Fibroblast of peridontal ligament (primary cell): ENCODE results near the gene MON1A.
A peak's percentile ranks its signal among the peaks of the same experiment; 100 is the strongest.
"Not testable (repeated sequence)": the region's sequence is repeated elsewhere in the genome, so short reads cannot be mapped to it uniquely, and the experiment has no call there.

Experiments
- DNase-seq: peaks from one replicate; pipeline ENCODE4 v3.0.0-alpha.2; 2010; ENCODE audit errors: extremely low read depth

The MON1A gene

DNA sequence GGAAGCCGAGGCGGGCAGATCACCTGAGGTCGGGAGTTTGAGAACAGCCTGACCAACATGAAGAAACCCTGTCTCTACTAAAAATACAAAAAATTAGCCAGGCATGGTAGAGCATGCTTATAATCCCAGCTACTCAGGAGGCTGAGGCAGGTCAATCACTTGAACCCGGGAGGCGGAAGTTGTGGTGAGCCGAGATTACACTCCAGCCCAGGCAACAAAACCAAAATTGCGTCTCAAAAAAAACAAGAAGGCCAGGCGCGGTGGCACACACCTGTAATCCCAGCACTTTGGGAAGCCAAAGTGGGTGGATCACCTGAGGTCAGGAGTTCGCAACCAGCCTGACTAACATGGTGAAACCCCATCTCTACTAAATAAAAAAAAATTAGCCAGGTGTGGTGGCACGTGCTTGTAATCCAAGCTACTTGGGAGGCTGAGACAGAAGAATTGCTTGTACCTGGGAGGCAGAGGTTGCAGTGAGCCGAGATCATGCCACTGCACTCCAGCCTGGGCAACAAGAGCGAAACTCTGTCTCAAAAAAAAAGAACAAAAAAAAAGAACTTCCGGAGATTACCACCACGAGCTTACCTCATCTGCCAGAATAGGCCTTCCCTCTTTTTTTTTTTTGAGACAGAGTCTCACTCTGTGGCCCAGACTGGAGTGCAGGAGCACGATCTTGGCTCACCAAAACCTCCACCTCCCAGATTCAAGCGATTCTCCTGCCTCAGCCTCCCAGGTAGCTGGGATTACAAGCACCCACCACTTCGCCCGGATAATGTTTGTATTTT lies 11.6 kb downstream of the MON1A start:
- not testable (repeated sequence) for DNase-seq

DNA sequence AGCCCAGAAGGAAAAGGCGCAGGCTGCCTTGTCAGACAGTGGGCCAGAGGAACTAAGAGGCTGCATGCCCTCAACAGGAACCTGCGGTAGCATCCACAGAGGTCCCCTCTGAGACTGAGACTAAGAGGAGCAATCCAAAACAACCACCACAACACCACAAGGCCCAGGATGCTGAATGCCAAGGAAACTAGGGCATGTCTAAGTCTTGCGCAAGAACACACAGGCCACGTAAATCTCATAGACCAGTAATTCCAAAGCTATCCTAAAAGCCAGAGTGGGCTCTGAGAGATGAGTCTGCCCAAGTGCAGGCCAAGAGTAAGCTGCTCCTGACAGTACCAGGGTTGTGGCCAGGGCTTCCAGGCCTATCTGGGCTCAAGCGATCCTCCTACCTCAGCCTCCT lies 12.9 kb downstream of the MON1A start:
- peak; percentile 62 for DNase-seq

DNA sequence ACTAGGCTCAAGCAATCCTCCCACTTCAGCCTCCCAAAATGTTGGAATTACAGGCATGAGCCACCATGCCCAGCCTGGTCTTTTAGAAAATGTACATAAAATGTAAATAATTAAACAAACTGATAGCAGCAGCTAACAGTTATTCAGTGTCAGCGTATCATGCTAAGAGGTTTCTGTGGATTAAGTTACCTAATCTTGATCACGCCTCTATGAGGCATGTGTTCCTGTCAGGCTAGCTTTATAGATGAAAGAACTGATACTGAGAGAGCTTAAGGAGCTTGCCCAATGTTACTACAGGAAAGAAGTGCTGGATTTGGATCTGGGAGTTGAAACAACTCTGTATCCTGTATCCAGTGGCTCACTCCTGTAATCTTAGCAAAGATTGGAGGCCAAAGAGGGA lies 14.7 kb downstream of the MON1A start:
- DNase-seq: no peak

DNA sequence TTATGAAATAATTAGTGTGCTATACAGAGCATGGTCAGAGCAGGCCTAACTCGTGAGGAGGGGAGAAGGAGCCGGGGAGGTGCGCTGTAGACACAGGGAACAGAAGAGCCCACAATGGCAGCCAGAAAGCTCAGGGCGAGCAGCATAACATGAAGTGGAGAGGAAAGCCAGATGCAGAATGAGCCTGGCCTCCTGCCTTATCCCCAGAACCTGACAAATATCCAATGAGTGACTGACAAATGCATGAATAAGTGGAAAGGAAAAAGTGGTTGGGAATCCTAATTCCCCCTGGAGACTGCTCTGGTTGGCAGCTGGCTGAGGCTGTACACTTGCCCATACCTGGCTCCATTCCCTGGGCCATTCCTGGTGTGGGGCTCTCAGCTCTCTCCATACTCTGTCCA lies 16.7 kb downstream of the MON1A start:
- DNase-seq: no peak

DNA sequence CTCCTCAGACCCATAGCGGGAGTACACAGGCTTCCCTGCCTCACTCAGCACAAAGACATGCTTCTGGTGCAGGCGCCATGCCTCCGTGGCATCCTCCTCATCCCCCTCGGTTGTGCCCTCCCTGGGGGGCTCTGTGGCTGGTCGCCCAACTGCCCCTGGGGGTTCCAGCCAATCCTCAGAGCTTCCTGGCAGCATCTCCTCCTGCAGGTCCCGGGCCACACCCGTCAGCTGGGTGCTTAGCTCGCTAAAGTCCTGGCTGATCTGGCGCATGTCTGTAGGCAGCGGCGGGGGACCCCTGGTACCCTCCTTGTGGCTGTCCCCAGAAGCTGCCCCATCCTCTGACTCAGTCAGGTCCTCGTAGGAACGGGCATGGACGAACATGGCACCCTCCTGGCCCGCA lies 18.0 kb downstream of the MON1A start:
- DNase-seq: no peak

DNA sequence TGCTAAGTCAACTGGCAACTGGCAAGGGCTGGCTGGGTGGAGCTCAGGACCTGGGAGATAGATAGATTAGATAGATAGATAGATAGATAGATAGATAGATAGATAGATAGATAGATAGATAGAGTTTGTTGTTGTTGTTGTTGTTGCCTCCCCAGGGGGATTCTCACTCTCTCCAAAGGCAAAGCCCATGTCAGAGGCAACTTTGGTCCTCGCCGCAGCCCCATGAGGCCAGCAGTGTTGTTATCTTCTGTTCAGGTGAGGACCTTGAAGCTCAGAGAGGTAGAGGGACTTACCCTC lies 18.5 kb downstream of the MON1A start:
- DNase-seq: no peak

DNA sequence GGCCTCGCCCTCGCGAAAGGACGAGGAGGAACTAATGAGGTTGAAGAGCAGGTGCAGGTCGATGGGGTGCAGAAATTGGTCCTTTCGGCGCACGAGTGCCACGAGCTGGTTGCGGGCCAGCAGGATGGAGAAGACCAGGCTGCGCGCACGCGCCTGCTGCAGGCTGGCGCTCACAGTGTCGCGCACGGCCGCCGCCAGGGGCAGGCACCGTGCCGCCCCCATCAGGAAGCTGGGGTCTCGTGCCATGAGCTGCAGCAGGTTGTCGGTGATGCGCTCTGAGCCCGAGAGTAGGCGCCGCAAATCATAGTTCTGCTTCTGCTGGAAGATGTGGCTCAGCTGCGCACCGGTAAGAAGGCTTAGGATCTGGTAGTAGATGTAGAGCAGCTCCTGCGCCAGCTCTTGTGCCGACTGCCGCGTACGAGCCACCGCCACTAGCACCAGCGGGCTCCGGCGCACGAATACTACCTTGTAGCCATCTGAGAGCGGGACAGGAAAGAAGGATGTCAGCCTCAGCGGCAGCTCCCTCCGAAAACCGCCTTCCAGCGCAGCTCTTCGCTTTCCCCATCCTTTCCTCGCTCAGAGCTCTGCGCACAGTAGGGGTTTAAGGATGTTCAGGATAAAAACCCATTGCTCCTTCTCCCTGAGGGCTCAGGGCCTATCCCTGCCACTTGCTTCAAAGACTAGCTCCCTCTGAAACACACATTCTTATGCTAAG lies 19.0 kb downstream of the MON1A start:
- no peak for DNase-seq

DNA sequence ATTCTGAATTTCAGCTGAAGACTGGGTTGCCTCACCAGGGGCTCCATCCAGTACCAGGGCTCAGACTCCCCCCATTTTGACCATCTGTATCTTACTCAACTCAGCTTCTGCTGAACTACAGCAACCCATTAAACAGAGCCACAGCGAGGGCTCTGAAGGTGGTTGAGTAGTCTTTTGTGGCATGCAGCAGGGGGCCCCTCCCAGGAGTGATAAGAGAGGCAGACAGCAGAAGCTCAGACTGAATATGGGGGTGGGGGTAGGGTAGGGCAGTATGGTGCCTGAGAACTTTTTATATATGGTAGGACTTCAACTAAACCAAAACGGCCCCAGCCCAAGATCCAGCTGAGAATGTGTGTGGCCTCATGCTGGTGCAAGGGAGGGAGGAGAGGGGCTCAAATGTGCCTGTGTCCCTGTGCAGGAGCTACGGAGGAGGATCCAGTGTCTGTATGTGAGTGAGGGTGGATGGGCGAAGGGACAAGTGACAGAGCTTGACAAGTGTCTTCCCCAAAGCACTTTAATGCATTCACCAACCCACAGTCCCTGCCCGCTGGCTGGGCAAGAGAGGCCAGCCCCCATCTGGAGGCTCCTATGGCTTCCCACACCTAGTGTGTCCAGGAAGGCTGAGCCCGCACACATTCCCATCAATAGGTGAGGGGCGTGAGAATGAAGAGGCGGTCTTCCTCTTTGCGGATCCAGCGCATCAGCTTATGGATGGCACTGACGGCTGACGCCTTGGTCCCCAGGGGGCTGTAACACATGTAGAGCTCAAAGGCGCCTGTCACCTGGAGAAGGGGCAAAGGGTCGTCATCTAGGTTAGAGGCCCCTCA lies 21.0 kb downstream of the MON1A start:
- no peak for DNase-seq

DNA sequence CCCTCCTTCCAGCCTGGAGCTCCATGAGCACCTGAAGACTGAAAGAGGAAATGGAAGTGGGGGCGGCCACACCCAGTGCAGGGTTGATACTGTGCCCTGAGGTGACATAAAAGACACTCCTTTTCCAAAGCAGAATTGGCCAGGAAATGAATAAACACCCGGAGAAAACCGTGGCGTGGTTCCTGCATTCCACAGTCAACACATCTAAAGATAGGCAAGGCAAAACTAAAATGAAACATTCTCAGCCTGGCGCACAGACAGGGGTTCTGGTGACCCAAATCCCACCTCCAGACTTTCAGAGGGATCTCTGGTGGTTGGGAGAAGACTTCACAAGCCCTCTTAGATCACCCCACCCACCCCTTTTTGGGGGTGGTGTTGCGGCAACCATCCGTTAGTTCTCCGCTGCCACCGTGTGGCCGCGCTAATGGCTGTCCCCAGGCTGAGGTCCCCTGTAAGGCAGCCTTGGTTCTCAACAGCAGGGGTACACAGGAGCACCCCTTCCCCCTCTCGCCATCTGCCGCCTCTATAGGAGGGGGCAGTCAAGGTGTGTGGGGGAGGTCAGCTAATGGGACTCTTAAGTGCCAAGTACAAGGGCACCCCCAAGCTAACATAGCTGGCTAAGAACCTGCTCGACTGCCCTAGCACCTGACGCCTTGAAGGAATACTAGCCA lies 23.4 kb downstream of the MON1A start:
- DNase-seq: peak; percentile 40

DNA sequence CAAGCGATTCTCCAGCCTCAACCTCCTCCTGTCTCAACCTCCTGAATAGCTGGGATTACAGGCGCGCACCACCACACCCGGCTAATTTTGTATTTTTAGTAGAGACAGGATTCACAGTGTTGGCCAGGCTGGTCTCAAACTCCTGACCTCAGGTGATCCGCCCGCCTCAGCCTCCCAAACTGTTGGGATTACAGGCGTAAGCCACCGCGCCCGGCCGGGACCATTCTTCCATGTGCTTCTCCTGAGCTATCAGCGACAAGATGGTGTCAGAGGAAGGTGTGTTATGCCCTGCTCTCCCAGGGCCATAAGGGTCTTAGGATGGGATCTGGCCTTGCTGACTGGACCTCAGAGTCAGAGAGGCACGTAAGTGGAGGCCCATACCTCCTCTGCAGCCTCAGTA lies 25.2 kb downstream of the MON1A start:
- DNase-seq: not testable (repeated sequence)

DNA sequence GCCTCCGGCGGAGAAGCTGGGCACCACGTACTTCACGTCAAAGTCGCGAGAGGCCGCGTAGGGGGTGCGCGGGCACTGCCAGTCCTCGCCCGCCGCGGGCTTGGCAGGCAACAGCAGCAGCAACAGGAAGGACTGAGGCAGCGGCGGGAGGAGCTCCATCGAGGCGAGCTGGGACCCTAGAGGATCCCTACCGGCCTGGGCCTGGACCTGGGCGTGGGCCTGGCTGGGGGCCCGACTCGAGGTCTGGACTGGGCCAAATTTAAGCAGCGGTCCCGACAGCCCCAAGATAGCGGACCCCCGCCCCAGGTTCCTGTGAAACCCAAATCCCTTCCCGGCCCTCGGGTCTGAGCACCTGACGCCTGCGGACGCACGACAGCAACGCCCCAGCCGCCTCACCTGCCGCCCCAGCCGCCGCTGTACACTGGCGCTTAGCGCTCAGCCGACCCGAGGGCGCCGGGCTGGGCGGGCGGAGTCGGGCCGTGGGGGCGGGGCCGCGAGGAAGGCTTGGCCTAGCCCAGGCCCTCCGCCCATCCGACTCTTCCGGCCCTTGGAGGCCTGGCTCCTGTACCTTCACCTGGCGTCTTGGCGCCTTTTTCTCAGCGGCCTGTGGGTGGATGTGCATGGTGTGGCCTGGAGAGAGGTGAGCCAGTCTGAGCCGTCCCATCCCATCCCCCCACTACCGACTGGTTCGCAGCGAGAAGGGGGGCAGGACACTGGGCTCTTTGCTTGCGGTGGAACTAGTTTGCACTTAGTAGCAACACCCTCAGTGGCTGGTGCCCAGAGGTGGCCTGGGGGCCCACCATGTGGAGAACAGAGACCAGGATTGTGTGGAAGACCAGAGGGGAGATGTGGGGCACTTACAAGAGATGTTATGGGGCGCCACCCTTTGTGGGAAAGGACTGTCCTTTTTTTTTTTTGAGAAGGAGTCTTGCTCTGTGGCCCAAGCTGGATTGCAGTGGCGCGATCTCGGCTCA lies 25.9 kb downstream of the MON1A start, which contains the start of gene MST1R:
Gene MST1R (minus strand): TSS at position 423 of the 974 bp plus-strand sequence. CDS start 264 bp downstream, at position 159.
- DNase-seq: no peak

DNA sequence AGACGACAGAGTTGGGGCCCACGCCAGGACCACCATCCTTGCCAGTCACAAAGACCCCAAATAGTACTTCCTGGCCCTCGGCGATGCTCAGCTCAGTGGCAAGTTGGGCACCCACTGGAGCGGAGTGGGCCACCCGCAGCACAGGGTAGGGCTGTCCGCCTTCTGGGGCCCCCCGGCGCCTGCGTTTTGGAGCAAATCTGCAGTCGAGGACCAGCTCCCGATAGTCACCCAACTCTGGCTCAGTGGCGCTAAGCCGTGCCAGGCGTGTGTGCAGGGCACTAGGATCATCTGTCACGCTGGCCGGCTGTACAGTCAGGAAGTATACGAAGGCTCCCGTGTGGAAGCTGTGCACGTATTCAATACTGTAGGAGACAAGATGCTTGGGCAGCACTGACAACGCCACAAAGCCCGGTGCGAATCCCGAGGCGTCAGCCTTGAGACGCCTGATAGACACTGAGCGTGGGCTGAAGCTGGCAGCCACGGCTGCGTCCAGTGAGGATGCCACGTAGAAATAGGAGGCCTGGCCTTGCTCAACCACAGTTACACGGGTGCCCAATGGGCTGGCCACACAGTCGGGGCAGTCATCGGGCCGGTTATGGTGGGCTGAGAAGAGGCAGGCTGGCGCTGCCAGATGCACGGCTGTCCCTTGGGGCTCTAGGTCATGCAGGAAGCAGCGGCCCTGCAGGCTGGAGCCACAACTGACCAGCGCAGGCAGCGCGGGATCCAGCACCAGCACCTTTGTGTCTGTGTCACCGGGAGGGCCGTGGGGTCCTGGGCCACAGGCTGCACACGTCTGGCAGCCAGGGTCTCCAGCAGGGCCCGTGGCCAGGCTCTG lies 26.9 kb downstream of the MON1A start:
- DNase-seq: no peak

DNA sequence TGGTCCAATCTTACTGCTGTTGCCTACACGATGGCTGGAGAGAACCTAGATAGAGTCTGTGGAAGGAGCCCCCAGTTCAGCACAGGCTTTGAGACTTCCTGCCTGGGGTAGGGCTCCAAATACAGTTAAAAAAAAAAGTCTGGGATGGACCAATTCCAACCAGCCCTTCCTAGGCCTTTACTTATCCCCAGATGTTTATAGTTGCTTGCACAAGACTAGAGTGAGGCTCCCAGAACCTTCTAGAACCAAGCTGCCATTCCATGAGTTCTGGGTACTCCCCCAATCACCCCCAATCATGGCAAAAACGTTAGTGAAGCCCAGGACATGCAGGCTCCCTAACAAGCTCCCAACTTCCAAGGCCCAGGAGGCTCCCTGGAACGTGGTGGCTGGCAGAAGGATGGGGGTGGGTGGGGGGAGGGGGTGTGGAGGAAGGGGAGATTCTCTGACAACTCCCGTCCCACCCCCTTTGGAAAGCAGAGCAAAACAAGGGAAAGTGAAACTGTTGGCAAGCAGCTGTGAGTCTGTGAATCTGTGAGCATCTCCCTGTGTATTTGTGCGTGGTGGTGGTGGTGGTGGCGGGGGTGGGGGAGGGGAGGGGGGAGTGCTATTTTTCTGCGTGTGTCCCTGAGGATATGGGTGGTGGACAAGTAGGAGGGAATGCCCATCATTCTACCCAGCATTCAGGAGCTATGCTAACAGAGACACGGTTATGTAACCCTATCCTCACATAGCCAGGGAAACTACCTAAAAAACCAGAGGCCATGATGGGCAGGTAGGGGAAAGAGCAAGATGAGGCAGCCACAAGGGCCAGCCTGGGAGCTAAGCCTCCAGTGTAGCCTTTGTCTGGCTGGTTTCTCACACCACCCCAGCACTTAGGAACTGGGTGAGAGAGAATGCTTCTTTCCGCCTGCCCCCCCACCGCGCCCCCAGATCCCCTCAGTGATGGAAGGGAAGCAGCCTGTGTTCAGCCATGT lies 28.0 kb downstream of the MON1A start:
- peak; percentile 45 for DNase-seq

DNA sequence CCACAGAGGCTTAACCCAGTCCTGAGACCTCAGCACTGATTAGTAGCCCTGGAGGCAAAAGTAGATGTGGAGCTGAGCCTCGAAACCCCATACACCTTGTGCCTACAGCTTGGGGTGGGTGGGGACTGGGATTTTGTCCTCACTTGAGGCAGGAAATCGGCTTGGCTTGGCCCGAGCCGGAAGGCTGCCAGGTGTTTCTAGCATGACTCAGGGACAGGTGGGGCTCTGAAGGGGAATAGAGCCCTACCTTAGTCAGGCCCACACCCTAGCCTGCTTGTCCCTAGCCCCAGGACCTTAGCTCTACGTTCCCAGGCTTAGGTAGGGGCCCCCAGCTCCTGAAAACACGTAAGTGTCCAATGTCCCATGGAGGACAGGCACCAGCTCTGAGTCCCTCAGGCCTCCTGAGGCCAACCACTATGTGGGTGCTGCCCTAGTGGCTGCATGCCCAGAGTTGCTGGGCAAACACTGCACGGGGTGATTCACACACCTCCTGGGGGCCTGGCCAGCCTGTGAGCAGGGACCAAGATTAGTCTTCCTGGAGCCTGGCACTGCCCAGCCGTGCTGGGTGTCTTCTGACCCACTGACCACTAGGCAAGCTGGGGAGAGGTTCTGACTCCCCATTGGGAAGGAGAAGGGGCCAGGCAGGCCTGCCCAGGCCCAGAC lies 29.0 kb downstream of the MON1A start:
- peak; percentile 22 for DNase-seq

DNA sequence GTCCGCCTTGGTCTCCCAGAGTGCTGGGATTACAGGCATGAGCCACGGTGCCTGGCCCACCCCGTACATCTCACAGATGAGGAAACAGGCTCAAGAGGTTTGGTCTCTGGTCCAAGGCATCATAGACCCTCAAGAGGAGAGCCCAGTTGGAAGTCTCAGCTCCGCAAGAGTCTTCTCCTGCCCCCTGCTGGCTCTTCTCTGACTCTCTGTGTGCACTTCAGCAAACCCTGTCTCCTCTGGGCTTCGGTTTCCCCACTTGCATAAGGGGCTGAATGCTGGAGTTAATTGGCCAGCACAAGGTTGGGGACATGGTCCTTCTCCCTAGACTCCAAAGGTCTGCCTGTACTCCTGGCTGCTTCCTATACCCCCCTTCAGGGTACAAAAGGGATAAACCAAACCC lies 29.8 kb downstream of the MON1A start:
- DNase-seq: no peak

DNA sequence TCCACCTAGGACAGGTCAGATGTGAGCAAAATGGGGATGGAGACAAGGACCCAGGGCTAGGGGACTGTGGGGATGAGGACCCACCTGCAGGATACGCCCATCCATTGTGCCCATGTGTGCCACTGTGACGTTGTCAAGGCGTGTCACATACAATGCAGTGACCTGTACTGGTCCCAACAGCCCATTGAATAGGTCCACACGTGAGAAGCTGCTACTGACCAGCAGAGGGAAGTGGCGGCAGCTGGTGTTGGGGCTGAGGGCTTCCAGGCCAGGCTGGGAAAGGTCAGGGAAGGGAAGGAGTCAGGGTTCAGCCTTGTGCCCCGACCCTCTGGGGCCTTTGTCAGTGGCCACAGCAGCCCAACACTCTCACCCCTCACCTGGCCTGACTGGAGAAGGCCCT lies 30.6 kb downstream of the MON1A start:
- DNase-seq: no peak

DNA sequence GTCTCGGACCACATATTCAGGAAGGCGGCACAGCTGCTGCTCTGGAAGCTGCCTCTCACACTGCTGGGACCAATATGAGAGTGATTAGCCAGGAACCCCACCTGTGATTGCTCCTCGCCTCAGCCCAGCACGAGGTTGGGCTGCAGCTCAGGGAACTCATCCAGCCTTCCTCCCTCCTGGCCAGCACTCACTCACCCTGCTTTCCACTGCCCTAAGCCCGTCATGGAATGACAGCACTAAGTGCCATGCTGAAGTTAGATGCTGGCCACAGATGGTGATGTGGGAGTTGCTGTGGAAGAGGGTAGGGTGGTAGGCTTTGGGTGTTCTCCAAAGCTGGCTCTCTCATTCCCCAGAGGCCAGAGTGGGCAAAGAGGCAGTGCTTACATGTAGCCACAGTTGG lies 33.3 kb downstream of the MON1A start:
- no peak for DNase-seq

DNA sequence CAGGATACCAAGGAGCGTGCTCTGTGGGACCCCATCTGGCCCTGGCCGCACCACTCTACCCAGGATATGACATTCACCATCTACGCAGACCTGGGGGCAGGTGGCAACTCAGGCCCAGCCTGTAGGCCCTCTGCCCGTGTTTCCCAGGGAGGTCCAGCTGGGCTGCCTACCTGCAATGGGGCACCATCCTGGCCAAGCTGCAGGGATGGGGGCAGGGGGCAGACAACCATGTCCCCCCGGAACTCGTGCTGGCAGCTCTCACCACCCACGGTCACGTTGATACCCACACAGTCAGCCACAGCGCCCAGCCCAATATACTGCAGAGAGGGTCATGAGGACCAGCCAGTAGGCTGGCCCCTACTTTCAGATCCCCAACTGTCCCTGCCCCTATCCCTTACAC lies 33.8 kb downstream of the MON1A start:
- no peak for DNase-seq
